Cortex of kidney (tissue), 1 donor: Measurements from ENCODE around the gene MERTK.
A peak's percentile ranks its signal among the peaks of the same experiment; 100 is the strongest.
"Not testable (repeated sequence)": the region's sequence is repeated elsewhere in the genome, so short reads cannot be mapped to it uniquely, and the experiment has no call there.

ENCODE experiments used
- DNase-seq: peaks from one replicate; lab custom pipeline; 2025; lab: John Stamatoyannopoulos, UW

Gene MERTK

DNA sequence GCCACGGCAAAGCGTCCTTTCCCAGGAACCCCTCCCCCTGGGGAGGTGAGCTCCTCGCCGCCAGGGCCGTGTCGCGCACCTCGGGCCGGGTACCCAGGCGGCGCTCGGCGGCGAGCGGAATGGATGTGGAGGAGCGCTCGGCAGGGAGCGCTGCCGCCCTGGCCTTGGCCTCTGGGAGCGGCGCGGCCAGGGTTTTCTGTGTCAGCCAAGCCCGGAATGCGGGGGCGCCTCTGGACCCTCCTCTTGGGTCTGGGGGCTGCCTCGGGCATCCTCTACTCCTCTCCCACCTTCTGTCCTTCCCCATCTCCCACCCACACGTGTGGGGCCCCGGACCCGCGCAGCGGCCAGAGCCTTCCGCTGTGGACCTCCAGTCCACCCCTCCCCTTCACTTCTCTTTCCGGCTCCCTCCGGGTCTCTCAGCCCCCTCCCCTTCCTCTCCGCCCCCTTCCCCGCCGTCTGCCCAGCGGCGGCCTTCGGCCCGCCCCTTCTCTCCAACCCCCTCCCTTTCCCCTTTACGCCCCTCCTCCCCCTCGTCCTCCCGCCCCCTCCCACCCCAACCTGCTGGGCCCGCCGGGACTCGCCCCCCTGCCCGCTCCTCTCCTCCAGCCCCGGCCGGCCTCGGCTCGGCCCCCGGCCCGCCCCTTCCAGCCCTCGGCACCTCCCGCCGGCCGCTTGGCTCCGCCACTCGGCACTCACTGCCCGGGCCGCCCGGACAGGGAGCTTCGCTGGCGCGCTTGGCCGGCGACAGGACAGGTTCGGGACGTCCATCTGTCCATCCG is at the start of gene MERTK:
TSS of gene MERTK (plus strand) at position 684 of the 779 bp plus-strand sequence. CDS start 129 bp downstream, outside the sequence.
- DNase-seq = peak; percentile 44

- DNase-seq = not testable (repeated sequence)
Observed at GRCh38 chr2:111850646-111851045, 47.8 kb upstream of the MERTK start.

- DNase-seq = not testable (repeated sequence)
Observed at GRCh38 chr2:111852544-111852943, 45.9 kb upstream of the MERTK start.

GRCh38 chr2:111860005-111860404 is 38.4 kb upstream of the MERTK start:
- DNase-seq = not testable (repeated sequence)

GRCh38 chr2:111865124-111865523 is 33.3 kb upstream of the MERTK start:
- DNase-seq = not testable (repeated sequence)

- not testable (repeated sequence) for DNase-seq
Observed at GRCh38 chr2:111872806-111873205, 25.6 kb upstream of the MERTK start.

- no peak for DNase-seq
Observed at GRCh38 chr2:111883661-111884591, 14.5 kb upstream of the MERTK start, which contains the start of gene ANAPC1. Gene ANAPC1, minus strand, starts transcription at chr2:111884193. Its CDS starts 3,368 bp downstream, at chr2:111880825.

GRCh38 chr2:111884592-111884964 is 13.8 kb upstream of the MERTK start:
- DNase-seq = no peak

DNA sequence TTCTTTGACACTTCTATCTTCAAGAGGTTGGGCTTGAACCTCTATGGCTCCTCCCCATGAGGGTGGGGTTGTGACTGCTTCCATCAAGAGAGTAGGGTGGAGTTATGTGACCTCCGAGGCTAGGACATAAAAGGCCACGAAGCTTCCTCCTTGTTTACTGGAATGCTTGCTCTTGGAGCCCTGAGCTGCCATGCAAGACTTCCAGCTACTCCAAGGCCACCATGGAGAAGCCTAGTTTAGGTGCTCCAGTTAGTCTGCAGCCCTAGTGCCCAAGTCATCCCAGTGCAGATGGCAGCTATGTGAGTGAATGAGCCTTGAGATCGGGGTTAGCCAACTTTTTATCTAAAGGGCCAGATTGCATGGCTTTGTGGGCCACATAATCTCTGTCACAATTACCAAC is 2.4 kb upstream of the MERTK start:
- DNase-seq = no peak

DNA sequence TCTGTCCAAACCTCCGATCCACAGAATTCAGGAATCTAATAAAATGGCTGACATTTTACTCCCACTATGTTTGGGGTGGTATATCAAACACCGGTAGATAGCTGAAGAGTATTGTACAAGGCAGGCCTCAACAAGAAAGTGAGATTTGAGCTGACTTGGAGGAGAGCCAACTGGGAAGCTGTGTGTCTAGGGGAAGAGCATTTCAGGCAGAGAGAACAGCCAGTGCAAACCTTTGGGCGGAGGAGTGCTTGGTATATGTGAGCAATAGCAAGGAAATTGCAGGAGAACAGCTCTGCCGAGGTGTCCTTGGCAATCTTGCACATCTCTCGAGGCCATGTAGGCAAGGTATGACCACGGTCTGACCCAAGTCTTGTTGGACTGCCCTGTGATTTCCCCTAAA is 1.8 kb upstream of the MERTK start:
- no peak for DNase-seq

DNA sequence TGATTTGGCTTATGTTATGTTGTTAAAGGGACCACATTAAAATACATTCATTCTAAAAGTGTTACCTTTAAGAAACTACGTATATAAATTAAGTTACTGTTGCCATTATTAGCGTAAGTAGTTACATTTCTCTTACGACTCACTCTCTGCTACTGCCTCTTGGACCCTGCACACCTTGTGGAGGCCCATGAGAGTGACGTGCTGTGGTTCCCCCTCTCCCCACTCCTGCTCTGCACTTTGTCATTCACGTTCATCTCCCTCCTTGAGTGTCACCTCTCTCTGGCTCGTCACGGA is 830 bp upstream of the MERTK start:
- no peak for DNase-seq

- DNase-seq = no peak
Observed at GRCh38 chr2:111898703-111899514, 502 bp downstream of the MERTK start.

DNA sequence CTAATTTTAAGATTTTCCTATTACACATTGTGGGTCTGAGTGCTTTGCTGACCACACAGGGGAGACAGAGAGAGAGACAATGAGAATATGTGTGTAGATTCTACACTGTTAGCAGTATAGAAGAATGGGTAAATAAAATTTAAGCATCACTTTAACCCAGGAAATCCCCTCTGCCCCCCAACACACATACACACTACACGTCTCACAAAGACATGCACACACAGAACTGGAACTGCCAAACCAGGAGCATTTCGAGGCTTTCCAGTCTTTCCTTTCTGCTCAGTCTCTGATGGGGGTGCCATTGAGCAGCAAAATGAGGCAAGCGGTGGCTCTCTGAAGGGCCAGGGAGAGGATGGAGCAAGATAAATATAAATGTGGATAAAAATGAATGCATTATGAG is 2.5 kb downstream of the MERTK start:
- no peak for DNase-seq

GRCh38 chr2:111903516-111903915 is 5.1 kb downstream of the MERTK start:
- no peak for DNase-seq

- no peak for DNase-seq
Observed at GRCh38 chr2:111903930-111904439, 5.6 kb downstream of the MERTK start.

DNA sequence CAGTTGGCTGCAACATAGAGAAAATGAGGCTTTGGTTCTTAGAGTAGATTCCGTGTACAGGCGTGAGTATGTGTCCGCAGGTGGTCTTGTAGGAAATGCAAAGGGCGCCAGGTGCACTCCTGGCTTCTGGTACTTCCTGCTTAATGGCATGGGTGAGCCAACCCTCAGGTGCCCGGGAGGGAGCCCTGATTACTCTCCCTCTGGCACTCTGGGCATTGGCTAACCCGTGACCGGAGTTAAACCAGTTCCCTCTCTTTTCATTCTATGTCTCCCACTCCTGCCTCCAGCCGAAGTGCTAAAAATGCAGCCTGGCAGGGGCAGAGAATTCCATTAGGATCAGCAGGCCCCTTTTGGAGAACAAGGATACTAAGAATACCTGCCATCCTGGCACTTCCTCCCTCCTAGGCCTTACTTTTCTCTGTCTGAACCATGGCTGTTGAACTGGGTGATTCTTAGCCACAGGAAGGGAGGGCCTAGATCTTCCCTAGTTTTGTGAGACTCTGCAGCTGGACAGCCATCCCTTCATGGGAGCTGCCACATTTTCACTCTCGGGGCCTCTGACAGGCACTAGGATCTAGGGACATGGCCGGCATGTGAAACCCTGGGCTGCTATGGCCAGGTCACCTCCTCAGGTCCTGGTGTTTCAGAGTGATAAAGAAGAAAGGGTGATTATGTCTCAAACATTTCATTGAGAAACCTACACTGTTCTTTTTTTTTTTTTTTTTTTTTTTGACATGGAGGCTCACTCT is 6.5 kb downstream of the MERTK start:
- no peak for DNase-seq

DNA sequence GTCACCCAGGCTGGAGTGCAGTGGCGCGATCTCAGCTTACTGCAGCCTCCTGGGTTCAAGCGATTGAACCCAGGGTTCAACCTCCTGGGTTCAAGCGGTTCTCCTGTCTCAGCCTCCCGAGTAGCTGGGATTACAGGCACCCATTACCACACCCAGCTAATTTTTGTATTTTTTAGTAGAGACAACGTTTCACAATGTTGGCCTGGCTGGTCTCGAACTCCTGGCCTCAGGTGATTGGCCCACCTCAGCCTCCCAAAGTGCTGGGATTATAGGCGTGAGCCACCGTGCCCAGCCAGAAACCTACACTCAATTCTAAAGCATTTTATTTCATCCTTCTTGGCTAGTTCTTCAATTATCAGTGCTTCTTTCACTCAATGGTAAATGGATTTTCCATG is 7.1 kb downstream of the MERTK start:
- not testable (repeated sequence) for DNase-seq

DNA sequence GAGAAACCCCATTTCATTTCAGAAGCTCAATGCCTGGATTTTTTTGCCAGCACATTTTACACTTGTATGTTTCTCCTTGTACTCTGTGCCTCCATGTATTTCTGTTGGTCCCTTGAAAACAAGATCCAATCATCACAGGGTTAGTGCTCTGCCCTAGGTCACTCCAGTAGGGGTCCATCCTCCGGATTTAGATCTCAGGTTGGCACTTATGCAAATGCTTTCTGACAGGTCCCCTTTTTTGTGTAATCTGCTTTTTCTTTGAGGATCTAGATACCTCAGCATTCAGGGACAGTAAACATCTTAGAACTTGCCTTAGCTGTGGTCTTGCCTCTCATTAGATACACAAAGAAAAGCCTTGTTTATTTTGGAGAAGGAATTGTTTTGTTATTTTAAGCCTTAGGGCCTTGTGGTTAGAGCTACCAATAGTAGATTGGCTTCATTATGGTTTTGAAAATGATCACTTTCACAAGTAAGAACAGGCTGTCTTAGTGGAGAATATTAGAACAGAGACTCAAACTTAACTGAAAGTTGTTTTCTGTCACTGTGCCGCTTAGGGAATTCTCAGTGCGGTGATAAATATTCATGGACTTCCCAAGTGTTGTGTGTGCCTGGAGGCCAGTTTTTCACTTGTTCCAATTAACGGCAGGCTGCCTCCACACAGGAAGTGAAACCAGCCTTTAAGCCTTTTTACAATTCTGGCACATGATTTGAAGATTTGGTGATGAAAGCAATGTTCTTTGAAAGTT is 7.8 kb downstream of the MERTK start:
- DNase-seq = no peak

DNA sequence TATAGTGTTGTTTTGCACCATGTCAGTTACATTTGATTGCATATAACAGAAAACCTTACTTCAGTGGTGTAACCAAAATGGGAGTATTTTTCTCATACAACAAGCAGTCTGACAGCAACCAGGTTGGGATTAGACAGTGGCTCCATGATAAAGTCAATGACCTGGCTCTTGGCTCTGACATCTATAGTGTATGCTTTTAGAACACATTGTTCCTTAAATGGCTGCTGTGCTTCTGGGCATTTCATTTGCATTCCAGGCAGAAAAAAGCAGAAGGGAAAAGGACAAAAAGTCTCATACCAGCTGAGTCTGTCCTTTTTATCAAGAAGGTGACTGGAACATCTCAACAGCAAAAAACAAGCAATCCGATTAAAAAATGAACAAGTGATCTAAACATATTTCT is 10.2 kb downstream of the MERTK start:
- DNase-seq = no peak

DNA sequence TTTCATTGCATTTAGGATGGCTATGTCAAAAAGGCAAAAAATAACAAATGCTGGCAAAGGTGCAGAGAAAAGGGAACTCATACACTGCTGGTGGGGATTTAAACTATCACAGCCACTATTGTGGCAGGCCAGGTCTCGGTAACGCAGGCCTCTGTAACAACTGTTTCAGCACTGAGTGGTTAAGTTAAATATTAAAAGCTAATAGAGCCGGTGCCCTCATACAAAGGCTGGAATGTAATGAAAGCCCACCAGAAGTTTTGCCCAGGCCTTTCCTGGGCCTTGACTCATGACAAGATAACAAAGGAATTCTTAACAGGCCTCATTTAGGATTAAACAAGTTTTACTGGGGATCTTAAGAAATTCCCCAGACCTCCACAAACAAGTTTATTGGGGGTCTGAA is 10.7 kb downstream of the MERTK start:
- DNase-seq = no peak
